H9 (cell line): ENCODE data around the gene CAMLG. TPM values are rescaled to one million over a fixed set of nuclear protein-coding genes. Genes with fewer than 3 reads are reported as not detected.

Experiments
- DNase-seq: peaks from one replicate; pipeline ENCODE4 v3.0.0-alpha.2; 2017
- H2AFZ ChIP-seq: one replicate; pipeline ENCODE4 v1.6.1; 2013; ENCODE audit warnings: mild to moderate bottlenecking, low read length, control low read depth, moderate library complexity
- H2AK5ac ChIP-seq: 2 replicates; pipeline ENCODE4 v1.6.1; 2013; ENCODE audit warnings: low read length, control low read depth, mixed read lengths; ENCODE audit not compliant: insufficient read length
- H2BK120ac ChIP-seq: one replicate; pipeline ENCODE4 v1.6.1; 2013; ENCODE audit warnings: low read depth, mild to moderate bottlenecking, low read length, control low read depth, inconsistent platforms; ENCODE audit not compliant: poor library complexity, severe bottlenecking
- H2BK12ac ChIP-seq: 2 replicates; pipeline ENCODE4 v1.6.1; 2013; ENCODE audit warnings: low read length, control low read depth, mixed read lengths, low read depth; ENCODE audit not compliant: insufficient read length
- H2BK15ac ChIP-seq: 2 replicates; pipeline ENCODE4 v1.6.1; 2013; ENCODE audit warnings: low read depth, low read length, control low read depth
- H2BK20ac ChIP-seq: one replicate; pipeline ENCODE4 v1.6.1; 2013; ENCODE audit warnings: low read depth, mild to moderate bottlenecking, low read length, control low read depth, inconsistent platforms; ENCODE audit not compliant: poor library complexity, severe bottlenecking
- H2BK5ac ChIP-seq: 2 replicates; pipeline ENCODE4 v1.6.1; 2013; ENCODE audit warnings: low read length, control low read depth, mixed read lengths; ENCODE audit not compliant: insufficient read length
- H3K14ac ChIP-seq: 2 replicates; pipeline ENCODE4 v1.6.1; 2013; ENCODE audit warnings: low read length, control low read depth; ENCODE audit not compliant: insufficient read depth
- H3K18ac ChIP-seq: 2 replicates; pipeline ENCODE4 v1.6.1; 2013; ENCODE audit warnings: low read depth, mild to moderate bottlenecking, mixed read lengths, low read length, control low read depth; ENCODE audit not compliant: insufficient read length
- H3K23ac ChIP-seq: 2 replicates; pipeline ENCODE4 v1.6.1; 2013; ENCODE audit warnings: low read length, control low read depth, mixed read lengths, low read depth; ENCODE audit not compliant: insufficient read length
- H3K23me2 ChIP-seq: 2 replicates; pipeline ENCODE4 v1.6.1; 2013; ENCODE audit warnings: low read depth, mild to moderate bottlenecking, mixed read lengths, low read length, control low read depth; ENCODE audit not compliant: insufficient read length, poor library complexity, severe bottlenecking
- H3K27ac ChIP-seq: 2 replicates; pipeline ENCODE4 v1.5.1; 2013; ENCODE audit warnings: low read length, control low read depth, mixed read lengths, low read depth; ENCODE audit not compliant: insufficient read length
- H3K27me3 ChIP-seq: 2 replicates; pipeline ENCODE4 v1.6.1; 2013; ENCODE audit warnings: low read length, control low read depth, inconsistent platforms; ENCODE audit not compliant: insufficient read depth
- H3K4ac ChIP-seq: 2 replicates; pipeline ENCODE4 v1.6.1; 2013; ENCODE audit warnings: low read depth, mild to moderate bottlenecking, control low read depth, inconsistent platforms, low read length, moderate library complexity
- H3K4me1 ChIP-seq: 2 replicates; pipeline ENCODE4 v1.6.1; 2013; ENCODE audit warnings: low read length, control low read depth, inconsistent platforms; ENCODE audit not compliant: insufficient read depth
- H3K4me2 ChIP-seq: 2 replicates; pipeline ENCODE4 v1.6.1; 2013; ENCODE audit warnings: low read length, control low read depth, mixed read lengths; ENCODE audit not compliant: insufficient read length, insufficient read depth
- H3K56ac ChIP-seq: 2 replicates; pipeline ENCODE4 v1.6.1; 2013; ENCODE audit warnings: low read depth, mild to moderate bottlenecking, mixed read lengths, low read length, control low read depth; ENCODE audit not compliant: insufficient read length
- H3K79me1 ChIP-seq: 2 replicates; pipeline ENCODE4 v1.6.1; 2013; ENCODE audit warnings: low read depth, mild to moderate bottlenecking, moderate library complexity, low read length, control low read depth, inconsistent platforms; ENCODE audit not compliant: insufficient read depth, poor library complexity, severe bottlenecking
- H3K79me2 ChIP-seq: 2 replicates; pipeline ENCODE4 v1.6.1; 2013; ENCODE audit warnings: low read length, control low read depth, inconsistent platforms; ENCODE audit not compliant: insufficient read depth
- H3K9ac ChIP-seq: 2 replicates; pipeline ENCODE4 v1.6.1; 2013; ENCODE audit warnings: low read length, control low read depth, mixed read lengths; ENCODE audit not compliant: insufficient read length; ENCODE audit errors: extremely low read depth
- H3K9me3 ChIP-seq: one replicate; pipeline ENCODE4 v1.6.1; 2013; ENCODE audit warnings: low read depth, low read length, inconsistent platforms; ENCODE audit not compliant: control insufficient read depth
- H3T11ph ChIP-seq: one replicate; pipeline ENCODE4 v1.6.1; 2013; ENCODE audit warnings: mild to moderate bottlenecking, low read length, control low read depth, inconsistent platforms
- H4K20me1 ChIP-seq: one replicate; pipeline ENCODE4 v1.6.1; 2013; ENCODE audit not compliant: control insufficient read depth, insufficient read length, insufficient read depth
- H4K5ac ChIP-seq: 2 replicates; pipeline ENCODE4 v1.6.1; 2013; ENCODE audit warnings: low read depth, mild to moderate bottlenecking, mixed read lengths, low read length, control low read depth; ENCODE audit not compliant: insufficient read length
- H4K8ac ChIP-seq: replicated peaks from 2 replicates; pipeline ENCODE4 v1.6.1; 2013; ENCODE audit warnings: low read length, control low read depth, mixed read lengths, low read depth; ENCODE audit not compliant: insufficient read length
- H4K91ac ChIP-seq: 2 replicates; pipeline ENCODE4 v1.6.1; 2013; ENCODE audit warnings: low read depth, mild to moderate bottlenecking, moderate library complexity, mixed read lengths, low read length, control low read depth; ENCODE audit not compliant: insufficient read length
- H3K27ac Mint-ChIP-seq, 3 experiments: 2 replicates in 2 of 3; 3 replicates in 1 of 3; pipeline ENCODE4 v1.8.0; 2020 to 2021; ENCODE audit warnings: mixed read lengths in 3 of 3, mild to moderate bottlenecking in 1 of 3, moderate library complexity in 1 of 3
- H3K27me3 Mint-ChIP-seq: 2 replicates; pipeline ENCODE4 v1.8.0; 2021; ENCODE audit warnings: low read depth, mild to moderate bottlenecking, moderate library complexity, mixed read lengths
- H3K36me3 Mint-ChIP-seq, 3 experiments: 2 replicates in 2 of 3; 3 replicates in 1 of 3; pipeline ENCODE4 v1.8.0; 2020 to 2021; ENCODE audit warnings: low read depth in 3 of 3, mixed read lengths in 3 of 3; ENCODE audit not compliant: insufficient read depth in 1 of 3
- H3K4me1 Mint-ChIP-seq, 2 experiments: 2 replicates each; pipeline ENCODE4 v1.8.0; 2020; ENCODE audit warnings: mixed read lengths in 2 of 2
- H3K4me3 Mint-ChIP-seq, 2 experiments: 2 replicates in 1 of 2; 3 replicates in 1 of 2; pipeline ENCODE4 v1.8.0; 2020 to 2021; ENCODE audit warnings: mild to moderate bottlenecking in 2 of 2, mixed read lengths in 2 of 2, moderate library complexity in 1 of 2
- H3K9me3 Mint-ChIP-seq, 2 experiments: 2 replicates in 1 of 2; 3 replicates in 1 of 2; pipeline ENCODE4 v1.8.0; 2020; ENCODE audit warnings: mild to moderate bottlenecking in 2 of 2, mixed read lengths in 2 of 2, moderate library complexity in 1 of 2
- WGBS: extraction: QIAGEN DNeasy Blood & Tissue Kit; methylation state at CpG from one replicate; pipeline ENCODE4 v1.1.7; 2013; ENCODE audit warnings: missing lambda C conversion rate, low lambda C conversion rate, mixed read lengths; ENCODE audit not compliant: insufficient read length; ENCODE audit errors: extremely low coverage; 5-methylcytosine and 5-hydroxymethylcytosine counted together
- total RNA-seq: library from RNA; stranded (reverse); gene quantifications from 2 replicates; pipeline ENCODE4 v1.2.1, GENCODE V29; 2021
- TF ChIP-seq, protein P1 (sequence below): fragments of 200-600 bp; sonication (generic); conservative IDR thresholded peaks from 3 replicates; pipeline ENCODE4 v1.8.0; 2021; ENCODE audit warnings: antibody characterized with exemption, mild to moderate bottlenecking

CAMLG gene
- total RNA-seq, 1 experiment from 2014 or later: 33.1 TPM

DNA sequence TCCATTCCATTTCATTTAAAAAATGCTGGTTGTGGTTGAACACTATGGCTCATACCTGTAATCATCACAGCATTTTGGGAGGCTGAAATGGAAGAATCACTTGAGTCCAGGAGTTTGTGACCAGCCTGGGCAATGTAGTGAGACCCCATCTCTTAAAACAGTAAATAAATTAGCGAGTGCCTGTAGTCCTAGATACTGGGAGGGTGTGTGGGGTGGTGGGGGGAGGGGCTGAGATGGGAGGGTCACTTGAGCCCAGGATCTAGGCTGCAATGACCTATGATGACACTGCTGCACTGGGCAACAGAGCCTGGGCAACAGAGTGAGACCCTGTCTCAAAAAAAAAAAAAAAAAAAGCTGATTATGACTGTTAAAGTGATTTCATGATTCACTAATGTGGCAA, 49.3 kb downstream of the CAMLG start:
- Mint-ChIP-seq H3K27ac (no peak overlapping the region), H3K27me3 (no peaks in the 10 kb centered on the region), H3K36me3 (peaks cover 47 to 95% (median 89%) of the 10 kb centered on the region in 3 experiments; a peak in 6 of 7 replicates), H3K9me3 (no peaks in the 10 kb centered on the region), H3K4me3 (no peak overlapping the region), H3K4me1 (peaks cover 16% of the 10 kb centered on the region in 2 experiments)
- TF ChIP-seq, protein P1, sequence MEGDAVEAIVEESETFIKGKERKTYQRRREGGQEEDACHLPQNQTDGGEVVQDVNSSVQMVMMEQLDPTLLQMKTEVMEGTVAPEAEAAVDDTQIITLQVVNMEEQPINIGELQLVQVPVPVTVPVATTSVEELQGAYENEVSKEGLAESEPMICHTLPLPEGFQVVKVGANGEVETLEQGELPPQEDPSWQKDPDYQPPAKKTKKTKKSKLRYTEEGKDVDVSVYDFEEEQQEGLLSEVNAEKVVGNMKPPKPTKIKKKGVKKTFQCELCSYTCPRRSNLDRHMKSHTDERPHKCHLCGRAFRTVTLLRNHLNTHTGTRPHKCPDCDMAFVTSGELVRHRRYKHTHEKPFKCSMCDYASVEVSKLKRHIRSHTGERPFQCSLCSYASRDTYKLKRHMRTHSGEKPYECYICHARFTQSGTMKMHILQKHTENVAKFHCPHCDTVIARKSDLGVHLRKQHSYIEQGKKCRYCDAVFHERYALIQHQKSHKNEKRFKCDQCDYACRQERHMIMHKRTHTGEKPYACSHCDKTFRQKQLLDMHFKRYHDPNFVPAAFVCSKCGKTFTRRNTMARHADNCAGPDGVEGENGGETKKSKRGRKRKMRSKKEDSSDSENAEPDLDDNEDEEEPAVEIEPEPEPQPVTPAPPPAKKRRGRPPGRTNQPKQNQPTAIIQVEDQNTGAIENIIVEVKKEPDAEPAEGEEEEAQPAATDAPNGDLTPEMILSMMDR: no peak
- H3K4ac ChIP-seq: no peak overlapping the region
- no peaks in the 10 kb centered on the region for H3K27me3 ChIP-seq
- no CpG with 5 or more reads among the region's 1 CpG for WGBS
- H2AK5ac ChIP-seq: no peak overlapping the region
- H2BK120ac ChIP-seq: no peak overlapping the region
- H4K5ac ChIP-seq: no peak overlapping the region
- no peak for DNase-seq
- no peak overlapping the region for H4K8ac ChIP-seq
- H3K79me1 ChIP-seq: no peaks in the 10 kb centered on the region
- no peak overlapping the region for H2BK5ac ChIP-seq
- no peaks in the 10 kb centered on the region for H3K79me2 ChIP-seq
- H2BK15ac ChIP-seq: no peak overlapping the region
- no peaks in the 10 kb centered on the region for H3K4me1 ChIP-seq
- H3K23me2 ChIP-seq: no peaks in the 10 kb centered on the region
- no peak overlapping the region for H2AFZ ChIP-seq
- H3K9me3 ChIP-seq: no peaks in the 10 kb centered on the region
- H3K14ac ChIP-seq: no peak overlapping the region
- no peak overlapping the region for H3K56ac ChIP-seq
- H2BK20ac ChIP-seq: no peak overlapping the region
- no peak overlapping the region for H3K23ac ChIP-seq
- H3T11ph ChIP-seq: no peak overlapping the region
- H3K27ac ChIP-seq: no peak overlapping the region
- no peaks in the 10 kb centered on the region for H4K20me1 ChIP-seq
- H3K4me2 ChIP-seq: no peak overlapping the region
- no peak overlapping the region for H2BK12ac ChIP-seq
- H4K91ac ChIP-seq: no peak overlapping the region
- H3K9ac ChIP-seq: no peak overlapping the region
- no peak overlapping the region for H3K18ac ChIP-seq
